ENCODE measurements around the gene PIK3R2.
A peak's percentile ranks its signal among the peaks of the same experiment; 100 is the strongest.
"Not testable (repeated sequence)": the region's sequence is repeated elsewhere in the genome, so short reads cannot be mapped to it uniquely, and the experiment has no call there.

The PIK3R2 gene

GRCh38 chr19:18156268-18156667 lies 3.3 kb downstream of the PIK3R2 start:
- H3K4me2 ChIP-seq (ENCODE audit: low read length): peak overlapping the region; percentile 45
- H3K9ac ChIP-seq: no peak overlapping the region
- peak overlapping the region; percentile 86 for H3K27ac ChIP-seq
- no peak overlapping the region for H3K4me3 ChIP-seq (ENCODE audit: low read depth, low read length)
- H3K27me3 ChIP-seq (ENCODE audit: control insufficient read depth, insufficient read depth, low read length): no peaks in the 10 kb centered on the region
- no peak overlapping the region for H2AFZ ChIP-seq
- peaks cover 3% of the 10 kb centered on the region for H3K79me2 ChIP-seq
- peaks cover 31% of the 10 kb centered on the region for H3K4me1 ChIP-seq
- no peaks in the 10 kb centered on the region for H3K36me3 ChIP-seq (ENCODE audit: control insufficient read depth, insufficient read depth, low read length)
- TF ChIP-seq CTCF (IDR thresholded peaks at IDR 0.05): no peak
- no peaks in the 10 kb centered on the region for H3K9me3 ChIP-seq (ENCODE audit: control insufficient read depth, low read length)

- peaks cover 31% of the 10 kb centered on the region for H3K4me1 ChIP-seq
Observed at GRCh38 chr19:18156841-18157464, 4.0 kb downstream of the PIK3R2 start.

GRCh38 chr19:18157465-18158063 lies 4.6 kb downstream of the PIK3R2 start:
- Histone ChIP-seq H3K9ac (no peak overlapping the region), H3K9me3 (ENCODE audit: control insufficient read depth, low read length) (no peaks in the 10 kb centered on the region), H2AFZ (no peak overlapping the region), H3K4me3 (ENCODE audit: low read depth, low read length) (no peak overlapping the region), H3K4me2 (ENCODE audit: low read length) (no peak overlapping the region), H3K27me3 (ENCODE audit: control insufficient read depth, insufficient read depth, low read length) (no peaks in the 10 kb centered on the region), H3K27ac (peak overlapping the region; percentile 86), H3K4me1 (peaks cover 30% of the 10 kb centered on the region), H3K36me3 (ENCODE audit: control insufficient read depth, insufficient read depth, low read length) (no peaks in the 10 kb centered on the region), H3K79me2 (peaks cover 9% of the 10 kb centered on the region)
- no peak for TF ChIP-seq CTCF (IDR thresholded peaks at IDR 0.05)

More at GRCh38 chr19:18156841-18157464, 4.0 kb downstream of the PIK3R2 start:
- Histone ChIP-seq H2AFZ (peak overlapping the region; percentile 61), H3K27me3 (ENCODE audit: control insufficient read depth, insufficient read depth, low read length) (no peaks in the 10 kb centered on the region), H3K27ac (peak overlapping the region; percentile 86), H3K79me2 (peaks cover 7% of the 10 kb centered on the region), H3K4me3 (ENCODE audit: low read depth, low read length) (no peak overlapping the region), H3K4me2 (ENCODE audit: low read length) (peak overlapping the region; percentile 45), H3K9ac (peak overlapping the region; percentile 31), H3K36me3 (ENCODE audit: control insufficient read depth, insufficient read depth, low read length) (no peaks in the 10 kb centered on the region), H3K9me3 (ENCODE audit: control insufficient read depth, low read length) (no peaks in the 10 kb centered on the region)
- no peak for TF ChIP-seq CTCF (IDR thresholded peaks at IDR 0.05)

GRCh38 chr19:18158467-18158866 lies 5.5 kb downstream of the PIK3R2 start:
- Histone ChIP-seq H3K27ac (no peak overlapping the region), H3K27me3 (ENCODE audit: control insufficient read depth, insufficient read depth, low read length) (no peaks in the 10 kb centered on the region), H3K79me2 (peaks cover 9% of the 10 kb centered on the region), H3K9me3 (ENCODE audit: control insufficient read depth, low read length) (no peaks in the 10 kb centered on the region), H3K4me1 (peaks cover 30% of the 10 kb centered on the region), H3K9ac (no peak overlapping the region), H2AFZ (no peak overlapping the region), H3K36me3 (ENCODE audit: control insufficient read depth, insufficient read depth, low read length) (no peaks in the 10 kb centered on the region), H3K4me3 (ENCODE audit: low read depth, low read length) (no peak overlapping the region), H3K4me2 (ENCODE audit: low read length) (no peak overlapping the region)
- no peak for TF ChIP-seq CTCF (IDR thresholded peaks at IDR 0.05)

GRCh38 chr19:18159059-18159616 lies 6.2 kb downstream of the PIK3R2 start:
- H3K4me1 ChIP-seq: peaks cover 30% of the 10 kb centered on the region
- not testable (repeated sequence) for H2AFZ ChIP-seq; H3K9ac ChIP-seq; H3K36me3 ChIP-seq (ENCODE audit: control insufficient read depth, insufficient read depth, low read length); H3K27ac ChIP-seq; H3K27me3 ChIP-seq (ENCODE audit: control insufficient read depth, insufficient read depth, low read length); H3K79me2 ChIP-seq; H3K4me2 ChIP-seq (ENCODE audit: low read length); H3K9me3 ChIP-seq (ENCODE audit: control insufficient read depth, low read length); H3K4me3 ChIP-seq (ENCODE audit: low read depth, low read length)

Measured in parathyroid adenoma (tissue), 2 donors.